H9 (cell line): Measurements from ENCODE around the gene GREB1L. TPM values are rescaled to one million over a fixed set of nuclear protein-coding genes. Genes with fewer than 3 reads are reported as not detected.

Experiments
- DNase-seq: peaks from one replicate; pipeline ENCODE4 v3.0.0-alpha.2; 2017
- H2AFZ ChIP-seq: one replicate; pipeline ENCODE4 v1.6.1; 2013; ENCODE audit warnings: mild to moderate bottlenecking, low read length, control low read depth, moderate library complexity
- H2AK5ac ChIP-seq: 2 replicates; pipeline ENCODE4 v1.6.1; 2013; ENCODE audit warnings: low read length, control low read depth, mixed read lengths; ENCODE audit not compliant: insufficient read length
- H2BK120ac ChIP-seq: one replicate; pipeline ENCODE4 v1.6.1; 2013; ENCODE audit warnings: low read depth, mild to moderate bottlenecking, low read length, control low read depth, inconsistent platforms; ENCODE audit not compliant: poor library complexity, severe bottlenecking
- H2BK12ac ChIP-seq: 2 replicates; pipeline ENCODE4 v1.6.1; 2013; ENCODE audit warnings: low read length, control low read depth, mixed read lengths, low read depth; ENCODE audit not compliant: insufficient read length
- H2BK15ac ChIP-seq: 2 replicates; pipeline ENCODE4 v1.6.1; 2013; ENCODE audit warnings: low read depth, low read length, control low read depth
- H2BK20ac ChIP-seq: one replicate; pipeline ENCODE4 v1.6.1; 2013; ENCODE audit warnings: low read depth, mild to moderate bottlenecking, low read length, control low read depth, inconsistent platforms; ENCODE audit not compliant: poor library complexity, severe bottlenecking
- H2BK5ac ChIP-seq: 2 replicates; pipeline ENCODE4 v1.6.1; 2013; ENCODE audit warnings: low read length, control low read depth, mixed read lengths; ENCODE audit not compliant: insufficient read length
- H3K14ac ChIP-seq: 2 replicates; pipeline ENCODE4 v1.6.1; 2013; ENCODE audit warnings: low read length, control low read depth; ENCODE audit not compliant: insufficient read depth
- H3K18ac ChIP-seq: 2 replicates; pipeline ENCODE4 v1.6.1; 2013; ENCODE audit warnings: low read depth, mild to moderate bottlenecking, mixed read lengths, low read length, control low read depth; ENCODE audit not compliant: insufficient read length
- H3K23ac ChIP-seq: 2 replicates; pipeline ENCODE4 v1.6.1; 2013; ENCODE audit warnings: low read length, control low read depth, mixed read lengths, low read depth; ENCODE audit not compliant: insufficient read length
- H3K23me2 ChIP-seq: 2 replicates; pipeline ENCODE4 v1.6.1; 2013; ENCODE audit warnings: low read depth, mild to moderate bottlenecking, mixed read lengths, low read length, control low read depth; ENCODE audit not compliant: insufficient read length, poor library complexity, severe bottlenecking
- H3K27ac ChIP-seq: 2 replicates; pipeline ENCODE4 v1.5.1; 2013; ENCODE audit warnings: low read length, control low read depth, mixed read lengths, low read depth; ENCODE audit not compliant: insufficient read length
- H3K27me3 ChIP-seq: 2 replicates; pipeline ENCODE4 v1.6.1; 2013; ENCODE audit warnings: low read length, control low read depth, inconsistent platforms; ENCODE audit not compliant: insufficient read depth
- H3K4ac ChIP-seq: 2 replicates; pipeline ENCODE4 v1.6.1; 2013; ENCODE audit warnings: low read depth, mild to moderate bottlenecking, control low read depth, inconsistent platforms, low read length, moderate library complexity
- H3K4me1 ChIP-seq: 2 replicates; pipeline ENCODE4 v1.6.1; 2013; ENCODE audit warnings: low read length, control low read depth, inconsistent platforms; ENCODE audit not compliant: insufficient read depth
- H3K4me2 ChIP-seq: 2 replicates; pipeline ENCODE4 v1.6.1; 2013; ENCODE audit warnings: low read length, control low read depth, mixed read lengths; ENCODE audit not compliant: insufficient read length, insufficient read depth
- H3K56ac ChIP-seq: 2 replicates; pipeline ENCODE4 v1.6.1; 2013; ENCODE audit warnings: low read depth, mild to moderate bottlenecking, mixed read lengths, low read length, control low read depth; ENCODE audit not compliant: insufficient read length
- H3K79me1 ChIP-seq: 2 replicates; pipeline ENCODE4 v1.6.1; 2013; ENCODE audit warnings: low read depth, mild to moderate bottlenecking, moderate library complexity, low read length, control low read depth, inconsistent platforms; ENCODE audit not compliant: insufficient read depth, poor library complexity, severe bottlenecking
- H3K79me2 ChIP-seq: 2 replicates; pipeline ENCODE4 v1.6.1; 2013; ENCODE audit warnings: low read length, control low read depth, inconsistent platforms; ENCODE audit not compliant: insufficient read depth
- H3K9ac ChIP-seq: 2 replicates; pipeline ENCODE4 v1.6.1; 2013; ENCODE audit warnings: low read length, control low read depth, mixed read lengths; ENCODE audit not compliant: insufficient read length; ENCODE audit errors: extremely low read depth
- H3K9me3 ChIP-seq: one replicate; pipeline ENCODE4 v1.6.1; 2013; ENCODE audit warnings: low read depth, low read length, inconsistent platforms; ENCODE audit not compliant: control insufficient read depth
- H3T11ph ChIP-seq: one replicate; pipeline ENCODE4 v1.6.1; 2013; ENCODE audit warnings: mild to moderate bottlenecking, low read length, control low read depth, inconsistent platforms
- H4K20me1 ChIP-seq: one replicate; pipeline ENCODE4 v1.6.1; 2013; ENCODE audit not compliant: control insufficient read depth, insufficient read length, insufficient read depth
- H4K5ac ChIP-seq: 2 replicates; pipeline ENCODE4 v1.6.1; 2013; ENCODE audit warnings: low read depth, mild to moderate bottlenecking, mixed read lengths, low read length, control low read depth; ENCODE audit not compliant: insufficient read length
- H4K8ac ChIP-seq: replicated peaks from 2 replicates; pipeline ENCODE4 v1.6.1; 2013; ENCODE audit warnings: low read length, control low read depth, mixed read lengths, low read depth; ENCODE audit not compliant: insufficient read length
- H4K91ac ChIP-seq: 2 replicates; pipeline ENCODE4 v1.6.1; 2013; ENCODE audit warnings: low read depth, mild to moderate bottlenecking, moderate library complexity, mixed read lengths, low read length, control low read depth; ENCODE audit not compliant: insufficient read length
- H3K27ac Mint-ChIP-seq, 3 experiments: 2 replicates in 2 of 3; 3 replicates in 1 of 3; pipeline ENCODE4 v1.8.0; 2020 to 2021; ENCODE audit warnings: mixed read lengths in 3 of 3, mild to moderate bottlenecking in 1 of 3, moderate library complexity in 1 of 3
- H3K27me3 Mint-ChIP-seq: 2 replicates; pipeline ENCODE4 v1.8.0; 2021; ENCODE audit warnings: low read depth, mild to moderate bottlenecking, moderate library complexity, mixed read lengths
- H3K36me3 Mint-ChIP-seq, 3 experiments: 2 replicates in 2 of 3; 3 replicates in 1 of 3; pipeline ENCODE4 v1.8.0; 2020 to 2021; ENCODE audit warnings: low read depth in 3 of 3, mixed read lengths in 3 of 3; ENCODE audit not compliant: insufficient read depth in 1 of 3
- H3K4me1 Mint-ChIP-seq, 2 experiments: 2 replicates each; pipeline ENCODE4 v1.8.0; 2020; ENCODE audit warnings: mixed read lengths in 2 of 2
- H3K4me3 Mint-ChIP-seq, 2 experiments: 2 replicates in 1 of 2; 3 replicates in 1 of 2; pipeline ENCODE4 v1.8.0; 2020 to 2021; ENCODE audit warnings: mild to moderate bottlenecking in 2 of 2, mixed read lengths in 2 of 2, moderate library complexity in 1 of 2
- H3K9me3 Mint-ChIP-seq, 2 experiments: 2 replicates in 1 of 2; 3 replicates in 1 of 2; pipeline ENCODE4 v1.8.0; 2020; ENCODE audit warnings: mild to moderate bottlenecking in 2 of 2, mixed read lengths in 2 of 2, moderate library complexity in 1 of 2
- CTCF ChIP-seq: fragments of 200-600 bp; sonication (generic); conservative IDR thresholded peaks from 3 replicates; pipeline ENCODE4 v1.8.0; 2021; ENCODE audit warnings: antibody characterized with exemption, mild to moderate bottlenecking
- WGBS: extraction: QIAGEN DNeasy Blood & Tissue Kit; methylation state at CpG from one replicate; pipeline ENCODE4 v1.1.7; 2013; ENCODE audit warnings: missing lambda C conversion rate, low lambda C conversion rate, mixed read lengths; ENCODE audit not compliant: insufficient read length; ENCODE audit errors: extremely low coverage; 5-methylcytosine and 5-hydroxymethylcytosine counted together
- total RNA-seq: library from RNA; stranded (reverse); gene quantifications from 2 replicates; pipeline ENCODE4 v1.2.1, GENCODE V29; 2021

GREB1L gene
- total RNA-seq, 1 experiment from 2014 or later: 2.7 TPM

GRCh38 chr18:21474621-21475020 is 232.6 kb downstream of the GREB1L start:
- no peak overlapping the region for H3K4me3 Mint-ChIP-seq
- no peaks in the 10 kb centered on the region for H3K4me1 ChIP-seq
- DNase-seq: no peak

More at GRCh38 chr18:21474621-21475020, 232.6 kb downstream of the GREB1L start:
- no peaks in the 10 kb centered on the region for H4K20me1 ChIP-seq
- no peak overlapping the region for H3K4ac ChIP-seq
- Mint-ChIP-seq H3K36me3 (peaks cover 2 to 14% (median 3%) of the 10 kb centered on the region in 3 experiments; a peak in 2 of 7 replicates), H3K27me3 (peaks cover 1% of the 10 kb centered on the region; the same call in 1 of the 2 replicates), H3K4me1 (peaks cover 4 to 5% of the 10 kb centered on the region in 2 experiments), H3K27ac (no peak overlapping the region), H3K9me3 (peaks cover 9 to 10% of the 10 kb centered on the region in 2 experiments)
- no peak overlapping the region for H3K18ac ChIP-seq
- H3K14ac ChIP-seq: no peak overlapping the region
- H3K23me2 ChIP-seq: no peaks in the 10 kb centered on the region
- no CpG with 5 or more reads among the region's 2 CpGs for WGBS
- H4K8ac ChIP-seq: no peak overlapping the region
- no peak overlapping the region for H4K5ac ChIP-seq
- no peak overlapping the region for H2AK5ac ChIP-seq
- no peaks in the 10 kb centered on the region for H3K79me1 ChIP-seq
- H3T11ph ChIP-seq: no peak overlapping the region
- H3K56ac ChIP-seq: no peak overlapping the region
- H3K27me3 ChIP-seq: no peaks in the 10 kb centered on the region
- no peak overlapping the region for H3K27ac ChIP-seq
- H2BK15ac ChIP-seq: no peak overlapping the region
- no peak overlapping the region for H3K23ac ChIP-seq
- H3K79me2 ChIP-seq: no peaks in the 10 kb centered on the region
- no peak overlapping the region for H2BK120ac ChIP-seq
- no peak overlapping the region for H3K4me2 ChIP-seq
- H2AFZ ChIP-seq: no peak overlapping the region
- H3K9me3 ChIP-seq: no peaks in the 10 kb centered on the region
- no peak overlapping the region for H2BK5ac ChIP-seq
- no peak overlapping the region for H2BK20ac ChIP-seq
- H2BK12ac ChIP-seq: no peak overlapping the region
- H4K91ac ChIP-seq: no peak overlapping the region
- no peak for TF ChIP-seq CTCF
- no peak overlapping the region for H3K9ac ChIP-seq
